AG20443 (cell line): ENCODE data around the gene SLC15A3.
"Not testable (repeated sequence)": the region's sequence is repeated elsewhere in the genome, so short reads cannot be mapped to it uniquely, and the experiment has no call there.

ENCODE experiments used
- DNase-seq: peaks from one replicate; pipeline ENCODE4 v3.0.0; 2012; ENCODE audit warnings: low spot score, mixed read lengths

SLC15A3 gene

GRCh38 chr11:60913793-60914632, 38.0 kb downstream of the SLC15A3 start, which contains the start of gene TMEM109:
TMEM109 (plus strand) TSS chr11:60914158; CDS start chr11:60919694, 5,536 bp downstream.
- DNase-seq: peak; percentile 97

GRCh38 chr11:60912851-60913528, 39.0 kb downstream of the SLC15A3 start:
- DNase-seq: no peak

- DNase-seq: no peak
Observed at GRCh38 chr11:60912223-60912850, 39.6 kb downstream of the SLC15A3 start.

- DNase-seq: no peak
Observed at GRCh38 chr11:60910711-60911380, 41.1 kb downstream of the SLC15A3 start.

- DNase-seq: no peak
Observed at GRCh38 chr11:60910281-60910687, 41.7 kb downstream of the SLC15A3 start.

- DNase-seq: not testable (repeated sequence)
Observed at GRCh38 chr11:60909680-60910280, 42.2 kb downstream of the SLC15A3 start.

- DNase-seq: no peak
Observed at GRCh38 chr11:60908803-60909202, 43.2 kb downstream of the SLC15A3 start.

GRCh38 chr11:60906132-60906972, 45.6 kb downstream of the SLC15A3 start, which contains the start of gene PRPF19:
PRPF19 (minus strand) TSS chr11:60906585; CDS start chr11:60906382, 203 bp downstream.
- DNase-seq: peak; percentile 97

GRCh38 chr11:60905551-60906113, 46.3 kb downstream of the SLC15A3 start:
- no peak for DNase-seq

GRCh38 chr11:60905047-60905446, 46.9 kb downstream of the SLC15A3 start:
- DNase-seq: no peak

- no peak for DNase-seq
Observed at GRCh38 chr11:60902625-60903024, 49.4 kb downstream of the SLC15A3 start.

GRCh38 chr11:60900673-60901404, 51.1 kb downstream of the SLC15A3 start:
- no peak for DNase-seq

GRCh38 chr11:60899977-60900376, 52.0 kb downstream of the SLC15A3 start:
- DNase-seq: no peak

- DNase-seq: peak; percentile 78
Observed at GRCh38 chr11:60899046-60899936, 52.7 kb downstream of the SLC15A3 start.

GRCh38 chr11:60897496-60897895, 54.5 kb downstream of the SLC15A3 start:
- DNase-seq: no peak

- DNase-seq: no peak
Observed at GRCh38 chr11:60895687-60896086, 56.3 kb downstream of the SLC15A3 start.

- DNase-seq: no peak
Observed at GRCh38 chr11:60891103-60891741, 60.8 kb downstream of the SLC15A3 start.

- DNase-seq: no peak
Observed at GRCh38 chr11:60890696-60891095, 61.3 kb downstream of the SLC15A3 start.
